KMS-11 (cell line): ENCODE measurements around the gene FBXW7.

Source experiments
- H2AFZ ChIP-seq: fragments of 200-600 bp; sonication (generic); 2 replicates; pipeline ENCODE4 v1.6.1; 2016; ENCODE audit warnings: antibody characterized with exemption, mixed run types, low read depth
- H3K27ac ChIP-seq: fragments of 200-600 bp; sonication (generic); 2 replicates; pipeline ENCODE4 v1.6.1; 2016; ENCODE audit warnings: mild to moderate bottlenecking, mixed run types
- H3K27me3 ChIP-seq: fragments of 200-600 bp; sonication (generic); 2 replicates; pipeline ENCODE4 v1.6.1; 2017; ENCODE audit warnings: mild to moderate bottlenecking, low read depth, mixed run types, moderate library complexity; ENCODE audit not compliant: insufficient read depth
- H3K36me3 ChIP-seq: fragments of 200-600 bp; sonication (generic); 2 replicates; pipeline ENCODE4 v1.6.1; 2017; ENCODE audit warnings: mild to moderate bottlenecking, mixed run types; ENCODE audit not compliant: insufficient read depth
- H3K4me1 ChIP-seq: fragments of 200-600 bp; sonication (generic); 2 replicates; pipeline ENCODE4 v1.6.1; 2016; ENCODE audit warnings: mild to moderate bottlenecking, low read depth, mixed run types; ENCODE audit not compliant: poor library complexity, severe bottlenecking
- H3K4me2 ChIP-seq: fragments of 200-600 bp; sonication (generic); 2 replicates; pipeline ENCODE4 v1.7.0; 2016; ENCODE audit warnings: mild to moderate bottlenecking, mixed run types
- H3K4me3 ChIP-seq: fragments of 200-600 bp; sonication (generic); IDR thresholded peaks from 2 replicates; pipeline ENCODE4 v1.6.1; 2017; ENCODE audit warnings: low read depth, low read length, mixed read lengths; ENCODE audit not compliant: insufficient read depth
- H3K79me2 ChIP-seq: fragments of 200-600 bp; sonication (generic); 2 replicates; pipeline ENCODE4 v1.6.1; 2016; ENCODE audit warnings: low read depth, mixed run types; ENCODE audit not compliant: insufficient read depth
- H3K9ac ChIP-seq: fragments of 200-600 bp; sonication (generic); 2 replicates; pipeline ENCODE4 v1.6.1; 2016; ENCODE audit warnings: mild to moderate bottlenecking, mixed run types
- H4K20me1 ChIP-seq: fragments of 200-600 bp; sonication (generic); 2 replicates; pipeline ENCODE4 v1.6.1; 2016; ENCODE audit warnings: mild to moderate bottlenecking, mixed run types; ENCODE audit not compliant: insufficient read depth
- TF ChIP-seq, protein P1 (sequence below): fragments of 200-600 bp; sonication (generic); conservative IDR thresholded peaks from 2 replicates; pipeline ENCODE4 v1.6.1; 2017; ENCODE audit warnings: low read depth, mild to moderate bottlenecking, antibody characterized with exemption, low read length, moderate library complexity, mixed read lengths

Gene FBXW7

DNA sequence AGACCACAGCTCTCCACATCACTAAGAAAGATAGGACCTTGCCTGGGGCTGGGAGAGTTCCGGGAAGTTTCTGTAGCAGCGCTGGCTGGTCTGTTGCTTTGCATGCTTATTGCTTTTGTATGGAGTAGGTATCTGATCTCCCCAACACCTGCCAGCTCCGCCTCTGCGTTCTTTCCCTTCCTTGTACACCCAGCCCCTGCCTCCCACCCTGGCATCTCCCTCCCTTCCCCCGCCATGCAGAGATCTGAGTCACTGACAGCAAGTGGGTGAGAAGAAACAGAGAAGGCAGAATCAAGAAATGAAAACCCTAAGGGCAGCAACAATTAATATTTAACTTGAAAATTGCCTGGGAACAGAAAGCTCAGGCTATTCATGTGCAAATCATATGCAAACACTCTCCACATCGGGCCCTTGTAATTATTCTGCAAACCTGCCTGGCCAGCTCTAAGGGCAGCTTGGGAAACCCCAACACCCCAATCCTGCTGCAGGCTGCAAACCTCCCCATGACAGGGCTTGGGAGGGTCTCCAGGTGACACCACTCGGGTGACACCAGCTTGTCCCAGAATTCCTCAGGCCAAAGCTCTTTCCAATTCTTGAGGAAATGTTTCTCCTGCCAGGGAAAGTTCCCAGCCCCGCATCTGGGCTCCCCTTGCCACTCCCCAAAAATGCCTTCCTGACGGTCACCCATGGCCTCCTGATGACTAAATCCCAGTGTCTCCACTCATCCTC is 257.2 kb downstream of the FBXW7 start:
- TF ChIP-seq, protein P1, sequence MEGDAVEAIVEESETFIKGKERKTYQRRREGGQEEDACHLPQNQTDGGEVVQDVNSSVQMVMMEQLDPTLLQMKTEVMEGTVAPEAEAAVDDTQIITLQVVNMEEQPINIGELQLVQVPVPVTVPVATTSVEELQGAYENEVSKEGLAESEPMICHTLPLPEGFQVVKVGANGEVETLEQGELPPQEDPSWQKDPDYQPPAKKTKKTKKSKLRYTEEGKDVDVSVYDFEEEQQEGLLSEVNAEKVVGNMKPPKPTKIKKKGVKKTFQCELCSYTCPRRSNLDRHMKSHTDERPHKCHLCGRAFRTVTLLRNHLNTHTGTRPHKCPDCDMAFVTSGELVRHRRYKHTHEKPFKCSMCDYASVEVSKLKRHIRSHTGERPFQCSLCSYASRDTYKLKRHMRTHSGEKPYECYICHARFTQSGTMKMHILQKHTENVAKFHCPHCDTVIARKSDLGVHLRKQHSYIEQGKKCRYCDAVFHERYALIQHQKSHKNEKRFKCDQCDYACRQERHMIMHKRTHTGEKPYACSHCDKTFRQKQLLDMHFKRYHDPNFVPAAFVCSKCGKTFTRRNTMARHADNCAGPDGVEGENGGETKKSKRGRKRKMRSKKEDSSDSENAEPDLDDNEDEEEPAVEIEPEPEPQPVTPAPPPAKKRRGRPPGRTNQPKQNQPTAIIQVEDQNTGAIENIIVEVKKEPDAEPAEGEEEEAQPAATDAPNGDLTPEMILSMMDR: no peak
- Histone ChIP-seq H3K27ac (no peak overlapping the region), H3K9ac (no peak overlapping the region), H3K27me3 (no peaks in the 10 kb centered on the region), H3K79me2 (no peaks in the 10 kb centered on the region), H3K36me3 (no peaks in the 10 kb centered on the region), H2AFZ (no peak overlapping the region), H3K4me3 (no peak overlapping the region), H3K4me1 (no peaks in the 10 kb centered on the region), H3K4me2 (no peak overlapping the region), H4K20me1 (no peaks in the 10 kb centered on the region)

DNA sequence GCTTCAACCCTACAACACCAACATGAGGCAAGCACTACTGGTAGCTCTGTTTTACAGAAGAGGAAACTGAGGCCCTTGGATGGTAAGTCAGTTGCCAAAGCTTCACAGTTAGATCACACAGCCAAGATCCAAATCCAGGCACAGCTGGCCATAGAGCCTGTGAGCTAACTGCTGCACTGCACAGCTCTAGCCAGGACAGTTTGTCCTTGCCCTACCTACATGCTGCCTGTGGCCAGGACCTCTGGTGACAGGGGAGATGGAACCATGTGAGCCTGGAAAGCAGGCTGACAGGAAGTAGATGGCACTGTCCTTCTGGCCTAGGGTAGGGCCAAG is 257.8 kb downstream of the FBXW7 start:
- H3K4me3 ChIP-seq: no peak overlapping the region
- H3K79me2 ChIP-seq: no peaks in the 10 kb centered on the region
- H3K9ac ChIP-seq: no peak overlapping the region
- TF ChIP-seq, protein P1: no peak
- H3K36me3 ChIP-seq: no peaks in the 10 kb centered on the region
- no peak overlapping the region for H3K4me2 ChIP-seq
- H2AFZ ChIP-seq: no peak overlapping the region
- no peaks in the 10 kb centered on the region for H3K4me1 ChIP-seq
- H3K27me3 ChIP-seq: no peaks in the 10 kb centered on the region
- no peak overlapping the region for H3K27ac ChIP-seq
- no peaks in the 10 kb centered on the region for H4K20me1 ChIP-seq

DNA sequence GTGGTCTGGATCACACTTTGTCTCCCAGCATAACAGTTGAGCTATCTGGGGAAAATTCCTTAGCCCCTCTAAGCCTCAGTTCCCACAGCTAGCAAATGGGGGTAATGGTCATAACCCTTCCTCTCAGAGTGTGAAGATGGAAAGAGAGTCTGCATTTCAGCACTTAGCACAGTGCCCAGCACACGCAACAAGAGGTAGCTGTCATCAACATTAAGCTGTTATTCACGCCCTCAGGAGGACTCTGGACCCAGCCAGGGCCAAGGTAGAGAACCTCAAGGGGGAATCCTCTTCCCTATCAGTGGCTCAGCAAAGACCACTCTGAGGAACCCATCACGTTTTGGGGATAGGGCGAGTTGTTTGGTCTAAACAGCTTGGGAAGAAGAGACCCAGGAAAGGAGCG is 258.6 kb downstream of the FBXW7 start:
- Histone ChIP-seq H3K27ac (no peak overlapping the region), H3K9ac (no peak overlapping the region), H3K36me3 (no peaks in the 10 kb centered on the region), H3K4me3 (no peak overlapping the region), H2AFZ (no peak overlapping the region), H3K4me1 (no peaks in the 10 kb centered on the region), H3K4me2 (no peak overlapping the region), H3K79me2 (no peaks in the 10 kb centered on the region), H3K27me3 (no peaks in the 10 kb centered on the region), H4K20me1 (no peaks in the 10 kb centered on the region)
- TF ChIP-seq, protein P1: no peak

DNA sequence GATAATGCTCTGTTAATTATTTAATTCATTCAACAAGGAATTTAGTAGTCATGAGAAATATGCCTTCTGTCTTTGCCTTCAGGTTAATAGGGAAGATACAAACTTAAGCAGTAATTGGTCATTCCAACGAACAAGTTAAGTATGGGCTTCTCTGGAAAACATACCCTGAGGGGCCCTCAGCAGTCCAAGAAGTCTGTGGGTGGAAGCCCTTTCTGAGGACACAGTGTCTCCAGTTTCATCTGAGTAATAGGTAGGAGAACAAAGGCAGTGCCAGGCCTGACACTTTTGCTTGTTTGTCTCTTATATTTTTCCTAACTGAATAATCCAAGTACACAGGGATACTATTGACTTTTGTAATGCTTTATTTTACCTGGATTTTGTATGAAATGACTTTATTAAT is 262.5 kb downstream of the FBXW7 start:
- Histone ChIP-seq H3K4me1 (no peaks in the 10 kb centered on the region), H4K20me1 (no peaks in the 10 kb centered on the region), H3K4me2 (no peak overlapping the region), H3K79me2 (no peaks in the 10 kb centered on the region), H3K4me3 (no peak overlapping the region), H3K27me3 (no peaks in the 10 kb centered on the region), H3K9ac (no peak overlapping the region), H3K27ac (no peak overlapping the region), H3K36me3 (no peaks in the 10 kb centered on the region), H2AFZ (no peak overlapping the region)
- TF ChIP-seq, protein P1: no peak
